Peyer's patch (tissue), 4 donors: ENCODE results near the gene KLF12. TPM values are rescaled to one million over a fixed set of nuclear protein-coding genes. Genes with fewer than 3 reads are reported as not detected.

Source experiments
- DNase-seq, 3 donors: peaks; one replicate each; pipeline ENCODE4 v3.0.0-alpha.2; 2017 to 2019
- H3K27ac ChIP-seq, 4 donors: fragments of 200-600 bp; sonication (generic); one replicate each; pipeline ENCODE4 v1.5.1; 2016 to 2019
- H3K27me3 ChIP-seq, 2 donors: fragments of 200-600 bp; sonication (generic); one replicate each; pipeline ENCODE4 v1.5.1; 2019
- H3K36me3 ChIP-seq, 3 donors: fragments of 200-600 bp; sonication (generic); one replicate each; pipeline ENCODE4 v1.5.1; 2016 to 2019
- H3K4me1 ChIP-seq, 4 donors: fragments of 200-600 bp; sonication (generic); one replicate each; pipeline ENCODE4 v1.5.1; 2016 to 2019
- H3K4me3 ChIP-seq, 4 donors: fragments of 200-600 bp; sonication (generic); 1 replicate in 3 of 4; 2 replicates in 1 of 4; pipeline ENCODE4 v1.5.1; 2016 to 2019; ENCODE audit warnings: mild to moderate bottlenecking in 1 of 4
- H3K9me3 ChIP-seq, 4 donors: fragments of 200-600 bp; sonication (generic); one replicate each; pipeline ENCODE4 v1.5.1; 2016 to 2019; ENCODE audit warnings: mild to moderate bottlenecking in 1 of 4
- CTCF ChIP-seq, 6 experiments: fragments of 450-650 bp in 4 of 6; fragments of 200-600 bp in 2 of 6; sonication (generic) in 1 of 6; IDR thresholded peaks; one replicate each; pipeline ENCODE4 v1.5.1; 2017 to 2019; ENCODE audit warnings: antibody characterized with exemption in 6 of 6, mild to moderate bottlenecking in 3 of 6, moderate library complexity in 1 of 6
- POLR2A ChIP-seq, 2 donors: fragments of 450-650 bp; IDR thresholded peaks; one replicate each; pipeline ENCODE4 v1.5.1; 2017; ENCODE audit warnings: antibody characterized with exemption in 2 of 2, mild to moderate bottlenecking in 2 of 2, moderate library complexity in 2 of 2
- total RNA-seq, 4 donors: library from RNA; depleted of rRNA; stranded (reverse); fragments of >200 nt; gene quantifications; one replicate each; pipeline ENCODE4 v1.1.0, GENCODE V29; 2016

Gene KLF12
- total RNA-seq, 4 donors from 2014 or later = 1.4 to 23.1 (median 2.7) TPM

GRCh38 chr13:74136084-74136658, 2.0 kb upstream of the KLF12 start:
- DNase-seq = peak; percentile 26 to 55 (median 54)
- H3K36me3 ChIP-seq = no peaks in the 10 kb centered on the region
- peaks cover 0 to 14% (median 0%) of the 10 kb centered on the region in 4 donors for H3K4me1 ChIP-seq
- no peaks in the 10 kb centered on the region for H3K9me3 ChIP-seq
- no peaks in the 10 kb centered on the region for H3K27me3 ChIP-seq
- no peak for TF ChIP-seq CTCF (IDR thresholded peaks at IDR 0.05)
- TF ChIP-seq POLR2A (IDR thresholded peaks at IDR 0.05) = no peak
- peak overlapping the region; percentile 88 to 99 (median 90) for H3K27ac ChIP-seq
- H3K4me3 ChIP-seq = peak overlapping the region; percentile 71 to 92 (median 86)

GRCh38 chr13:74135326-74136083, 1.3 kb upstream of the KLF12 start:
- H3K9me3 ChIP-seq = no peaks in the 10 kb centered on the region
- no peaks in the 10 kb centered on the region for H3K36me3 ChIP-seq
- peak overlapping the region; percentile 88 to 99 (median 90) for H3K27ac ChIP-seq
- TF ChIP-seq CTCF (IDR thresholded peaks at IDR 0.05) (no peak), POLR2A (IDR thresholded peaks at IDR 0.05) (no peak)
- no peaks in the 10 kb centered on the region for H3K27me3 ChIP-seq
- peak overlapping the region; percentile 71 to 92 (median 86) for H3K4me3 ChIP-seq
- peak; percentile 67 to 82 (median 77) for DNase-seq
- H3K4me1 ChIP-seq = peaks cover 0 to 18% (median 0%) of the 10 kb centered on the region in 4 donors

- Histone ChIP-seq H3K27me3 (no peaks in the 10 kb centered on the region), H3K27ac (peak overlapping the region; percentile 88 to 99 (median 90)), H3K36me3 (no peaks in the 10 kb centered on the region), H3K4me1 (peaks cover 0 to 24% (median 3%) of the 10 kb centered on the region in 4 donors), H3K4me3 (peak overlapping the region; percentile 71 to 92 (median 86)), H3K9me3 (no peaks in the 10 kb centered on the region)
- peak; percentile 66 to 71 (median 71) for DNase-seq
- no peak for TF ChIP-seq POLR2A (IDR thresholded peaks at IDR 0.05)
- no peak for TF ChIP-seq CTCF (IDR thresholded peaks at IDR 0.05)
Observed at GRCh38 chr13:74134777-74135325, 647 bp upstream of the KLF12 start.

GRCh38 chr13:74133657-74134201, 475 bp downstream of the KLF12 start:
- peaks cover 0 to 24% (median 5%) of the 10 kb centered on the region in 4 donors for H3K4me1 ChIP-seq

More at GRCh38 chr13:74133657-74134201, 475 bp downstream of the KLF12 start:
- Histone ChIP-seq H3K27ac (peak overlapping the region; percentile 88 to 99 (median 90)), H3K36me3 (no peaks in the 10 kb centered on the region), H3K4me3 (peak overlapping the region; percentile 71 to 92 (median 86)), H3K9me3 (no peaks in the 10 kb centered on the region), H3K27me3 (no peaks in the 10 kb centered on the region)
- peak; percentile 48 to 52 for TF ChIP-seq POLR2A (IDR thresholded peaks at IDR 0.05)
- TF ChIP-seq CTCF (IDR thresholded peaks at IDR 0.05) = no peak
- DNase-seq = peak; percentile 71 to 95 (median 93)
